Fibroblast of lung (primary cell): ENCODE measurements around the gene CLIP4. TPM values are rescaled to one million over a fixed set of nuclear protein-coding genes. Genes with fewer than 3 reads are reported as not detected.
A peak's percentile ranks its signal among the peaks of the same experiment; 100 is the strongest.

Experiments used
- DNase-seq, 2 donors: peaks; one replicate each; pipeline versions ENCODE4 v3.0.0 to v3.0.0-alpha.2; 2010; ENCODE audit warnings: low read depth in 2 of 2
- H2AFZ ChIP-seq: 2 replicates; pipeline ENCODE4 v1.5.1; 2012; ENCODE audit warnings: low read length, control low read depth, inconsistent platforms
- H3K27ac ChIP-seq: 2 replicates; pipeline ENCODE4 v1.5.1; 2011; ENCODE audit warnings: low read length, control low read depth; ENCODE audit not compliant: insufficient read depth
- H3K27me3 ChIP-seq: 2 replicates; pipeline ENCODE4 v1.5.1; 2011; ENCODE audit warnings: mild to moderate bottlenecking, low read length; ENCODE audit not compliant: control insufficient read depth, insufficient read depth
- H3K36me3 ChIP-seq: 2 replicates; pipeline ENCODE4 v1.5.1; 2011; ENCODE audit warnings: low read length; ENCODE audit not compliant: control insufficient read depth, insufficient read depth
- H3K4me1 ChIP-seq: 2 replicates; pipeline ENCODE4 v1.5.1; 2011; ENCODE audit warnings: low read length; ENCODE audit not compliant: control insufficient read depth, insufficient read depth; ENCODE audit errors: extremely low read depth
- H3K4me2 ChIP-seq: 2 replicates; pipeline ENCODE4 v1.5.1; 2011; ENCODE audit warnings: low read length, control low read depth; ENCODE audit not compliant: insufficient read depth; ENCODE audit errors: extremely low read depth
- H3K4me3 ChIP-seq, 4 experiments: fragments of 200-600 bp in 1 of 4; sonication (generic) in 1 of 4; replicated peaks in 1 of 4; 2 replicates each; pipeline ENCODE4 v1.5.1; 2011 to 2016; ENCODE audit warnings: low read length in 4 of 4, low read depth in 3 of 4, mild to moderate bottlenecking in 3 of 4, control low read depth in 2 of 4, inconsistent platforms in 1 of 4, mixed read lengths in 1 of 4; ENCODE audit not compliant: insufficient read depth in 1 of 4; ENCODE audit errors: control extremely low read depth in 1 of 4
- H3K79me2 ChIP-seq: 2 replicates; pipeline ENCODE4 v1.5.1; 2012; ENCODE audit warnings: mild to moderate bottlenecking, low read length, inconsistent platforms; ENCODE audit not compliant: control insufficient read depth, insufficient read depth
- H3K9ac ChIP-seq: 2 replicates; pipeline ENCODE4 v1.5.1; 2011; ENCODE audit warnings: mild to moderate bottlenecking, low read length, control low read depth; ENCODE audit not compliant: insufficient read depth
- H3K9me3 ChIP-seq: 2 replicates; pipeline ENCODE4 v1.5.1; 2012; ENCODE audit warnings: low read depth, low read length; ENCODE audit not compliant: control insufficient read depth, insufficient read depth
- H4K20me1 ChIP-seq: 2 replicates; pipeline ENCODE4 v1.5.1; 2011; ENCODE audit warnings: low read length; ENCODE audit not compliant: control insufficient read depth, insufficient read depth; ENCODE audit errors: extremely low read depth
- CTCF ChIP-seq, 2 donors: IDR thresholded peaks in 1 of 2; conservative IDR thresholded peaks in 1 of 2; 1 replicate in 1 of 2; 2 replicates in 1 of 2; pipeline ENCODE4 v1.5.1; 2011 to 2012; ENCODE audit warnings: low read length in 2 of 2, control low read depth in 1 of 2, inconsistent platforms in 1 of 2, low read depth in 1 of 2, mild to moderate bottlenecking in 1 of 2
- EZH2 ChIP-seq: IDR thresholded peaks from 2 replicates; pipeline ENCODE4 v1.5.1; 2012; ENCODE audit warnings: low read length, control low read depth, mild to moderate bottlenecking; ENCODE audit errors: missing control alignments
- polyA plus RNA-seq, 2 donors: library from polyadenylated mRNA; depleted of rRNA in 1 of 2; stranded (reverse) in 1 of 2; unstranded in 1 of 2; fragments of >200 nt; gene quantifications; 2 replicates each; pipeline ENCODE4 v1.2.1, GENCODE V29; 2011 to 2012; ENCODE audit warnings: missing spikeins in 1 of 2
- total RNA-seq: library from RNA; depleted of rRNA; stranded (reverse); fragments of >200 nt; gene quantifications from 2 replicates; pipeline ENCODE4 v1.2.1, GENCODE V29; 2014

Gene CLIP4
- total and polyA plus RNA-seq, 2 donors (not counting 1 experiment from before 2014, with no cell fraction given), result 39.9 to 127 TPM

GRCh38 chr2:29206941-29207340 lies 91.7 kb downstream of the CLIP4 start:
- Histone ChIP-seq H3K4me1 (no peaks in the 10 kb centered on the region), H3K79me2 (no peaks in the 10 kb centered on the region), H3K9me3 (no peaks in the 10 kb centered on the region), H2AFZ (no peak overlapping the region), H3K36me3 (no peaks in the 10 kb centered on the region), H4K20me1 (no peaks in the 10 kb centered on the region), H3K27me3 (no peaks in the 10 kb centered on the region), H3K4me2 (no peak overlapping the region), H3K27ac (no peak overlapping the region), H3K4me3 (no peak overlapping the region), H3K9ac (no peak overlapping the region)
- TF ChIP-seq CTCF (conservative IDR thresholded peaks at IDR 0.05 in 1 of 2, IDR thresholded peaks at IDR 0.05 in 1 of 2; ENCODE audit: low read depth in 1 of 2, low read length in 2 of 2) (no peak), EZH2 (no peak)
- no peak for DNase-seq

GRCh38 chr2:29207352-29208148 lies 92.3 kb downstream of the CLIP4 start:
- no peak overlapping the region for H3K4me2 ChIP-seq
- no peak overlapping the region for H3K27ac ChIP-seq
- no peak overlapping the region for H2AFZ ChIP-seq
- no peaks in the 10 kb centered on the region for H3K9me3 ChIP-seq
- no peak overlapping the region for H3K9ac ChIP-seq
- TF ChIP-seq EZH2, result no peak
- no peak for TF ChIP-seq CTCF (conservative IDR thresholded peaks at IDR 0.05 in 1 of 2, IDR thresholded peaks at IDR 0.05 in 1 of 2; ENCODE audit: low read depth in 1 of 2, low read length in 2 of 2)
- H4K20me1 ChIP-seq, result no peaks in the 10 kb centered on the region
- DNase-seq, result peak in 1 of 2 donors; percentile 25
- H3K36me3 ChIP-seq, result no peaks in the 10 kb centered on the region
- no peak overlapping the region for H3K4me3 ChIP-seq
- no peaks in the 10 kb centered on the region for H3K79me2 ChIP-seq
- no peaks in the 10 kb centered on the region for H3K27me3 ChIP-seq
- H3K4me1 ChIP-seq, result no peaks in the 10 kb centered on the region

GRCh38 chr2:29209551-29209950 lies 94.3 kb downstream of the CLIP4 start:
- H3K9ac ChIP-seq, result no peak overlapping the region
- H2AFZ ChIP-seq, result no peak overlapping the region
- no peak overlapping the region for H3K27ac ChIP-seq
- no peaks in the 10 kb centered on the region for H3K79me2 ChIP-seq
- H3K4me1 ChIP-seq, result no peaks in the 10 kb centered on the region
- no peak overlapping the region for H3K4me3 ChIP-seq
- H4K20me1 ChIP-seq, result no peaks in the 10 kb centered on the region
- no peak overlapping the region for H3K4me2 ChIP-seq
- no peaks in the 10 kb centered on the region for H3K27me3 ChIP-seq
- H3K36me3 ChIP-seq, result no peaks in the 10 kb centered on the region
- DNase-seq, result no peak
- no peaks in the 10 kb centered on the region for H3K9me3 ChIP-seq
- TF ChIP-seq CTCF (conservative IDR thresholded peaks at IDR 0.05 in 1 of 2, IDR thresholded peaks at IDR 0.05 in 1 of 2; ENCODE audit: low read depth in 1 of 2, low read length in 2 of 2) (no peak), EZH2 (no peak)
